Bronchial epithelial cell (primary cell): ENCODE data around the gene IFT81. TPM values are rescaled to one million over a fixed set of nuclear protein-coding genes. Genes with fewer than 3 reads are reported as not detected.

Experiments
- DNase-seq: peaks from one replicate; pipeline ENCODE4 v3.0.0-alpha.2; 2010; ENCODE audit warnings: low read depth
- FAIRE-seq: peaks from 2 replicates; lab custom pipeline; 2011; peaks lifted over from hg19 to GRCh38; lab: Jason Lieb, UNC
- H3K27me3 ChIP-seq: 2 replicates; pipeline ENCODE4 v1.5.1; 2011; ENCODE audit warnings: low read length; ENCODE audit not compliant: control insufficient read depth, insufficient read depth
- H3K36me3 ChIP-seq: 2 replicates; pipeline ENCODE4 v1.5.1; 2011; ENCODE audit warnings: low read length; ENCODE audit not compliant: control insufficient read depth, insufficient read depth
- H3K4me3 ChIP-seq: 2 replicates; pipeline ENCODE4 v1.5.1; 2011; ENCODE audit warnings: mild to moderate bottlenecking, low read depth, low read length, control low read depth
- total RNA-seq: library from RNA; depleted of rRNA; stranded (reverse); fragments of >200 nt; gene quantifications from 2 replicates; pipeline ENCODE4 v1.2.1, GENCODE V29; 2014
- TF ChIP-seq, protein P1 (sequence below): IDR thresholded peaks from 2 replicates; pipeline ENCODE4 v1.5.1; 2011; ENCODE audit warnings: mild to moderate bottlenecking, moderate library complexity, low read length, control low read depth, inconsistent platforms; ENCODE audit not compliant: insufficient read depth, severe bottlenecking

Gene IFT81
- total RNA-seq, 1 donor from 2014 or later = 5.8 TPM

GRCh38 chr12:110093631-110094311, 30.4 kb upstream of the IFT81 start:
- H3K4me3 ChIP-seq = no peak overlapping the region
- FAIRE-seq (no peak), DNase-seq (no peak)
- no peaks in the 10 kb centered on the region for H3K27me3 ChIP-seq
- TF ChIP-seq, protein P1, sequence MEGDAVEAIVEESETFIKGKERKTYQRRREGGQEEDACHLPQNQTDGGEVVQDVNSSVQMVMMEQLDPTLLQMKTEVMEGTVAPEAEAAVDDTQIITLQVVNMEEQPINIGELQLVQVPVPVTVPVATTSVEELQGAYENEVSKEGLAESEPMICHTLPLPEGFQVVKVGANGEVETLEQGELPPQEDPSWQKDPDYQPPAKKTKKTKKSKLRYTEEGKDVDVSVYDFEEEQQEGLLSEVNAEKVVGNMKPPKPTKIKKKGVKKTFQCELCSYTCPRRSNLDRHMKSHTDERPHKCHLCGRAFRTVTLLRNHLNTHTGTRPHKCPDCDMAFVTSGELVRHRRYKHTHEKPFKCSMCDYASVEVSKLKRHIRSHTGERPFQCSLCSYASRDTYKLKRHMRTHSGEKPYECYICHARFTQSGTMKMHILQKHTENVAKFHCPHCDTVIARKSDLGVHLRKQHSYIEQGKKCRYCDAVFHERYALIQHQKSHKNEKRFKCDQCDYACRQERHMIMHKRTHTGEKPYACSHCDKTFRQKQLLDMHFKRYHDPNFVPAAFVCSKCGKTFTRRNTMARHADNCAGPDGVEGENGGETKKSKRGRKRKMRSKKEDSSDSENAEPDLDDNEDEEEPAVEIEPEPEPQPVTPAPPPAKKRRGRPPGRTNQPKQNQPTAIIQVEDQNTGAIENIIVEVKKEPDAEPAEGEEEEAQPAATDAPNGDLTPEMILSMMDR = no peak
- no peaks in the 10 kb centered on the region for H3K36me3 ChIP-seq

GRCh38 chr12:110100315-110100970, 23.7 kb upstream of the IFT81 start:
- no peaks in the 10 kb centered on the region for H3K27me3 ChIP-seq
- no peaks in the 10 kb centered on the region for H3K36me3 ChIP-seq
- FAIRE-seq = no peak
- TF ChIP-seq, protein P1 = peak; percentile 77
- DNase-seq = peak; percentile 65
- H3K4me3 ChIP-seq = no peak overlapping the region

DNA sequence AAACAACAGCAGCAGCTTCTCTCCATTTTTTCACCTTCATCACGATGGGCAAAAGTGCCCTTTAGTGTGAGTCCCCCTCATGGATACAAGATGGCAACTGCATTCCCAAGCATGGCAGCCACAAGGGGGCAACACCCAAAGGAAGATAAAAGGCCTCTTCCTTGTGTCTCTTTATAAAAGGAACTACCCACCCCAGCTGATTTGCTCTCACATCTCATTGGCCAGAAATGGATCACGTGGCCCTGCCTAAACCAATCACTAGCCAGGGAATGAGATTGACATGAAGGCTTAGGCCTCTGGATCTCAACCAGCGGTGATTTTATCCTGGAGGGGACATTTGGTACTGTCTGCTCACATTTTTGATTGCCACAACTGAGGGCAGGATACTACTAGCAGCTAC, 21.9 kb upstream of the IFT81 start:
- TF ChIP-seq, protein P1 = peak; percentile 42
- DNase-seq (peak; percentile 67), FAIRE-seq (no peak)
- no peaks in the 10 kb centered on the region for H3K36me3 ChIP-seq
- no peak overlapping the region for H3K4me3 ChIP-seq
- no peaks in the 10 kb centered on the region for H3K27me3 ChIP-seq

- no peak overlapping the region for H3K4me3 ChIP-seq
- TF ChIP-seq, protein P1 = no peak
- no peaks in the 10 kb centered on the region for H3K27me3 ChIP-seq
- no peaks in the 10 kb centered on the region for H3K36me3 ChIP-seq
- DNase-seq (no peak), FAIRE-seq (no peak)
Measured at GRCh38 chr12:110104188-110105094, 19.7 kb upstream of the IFT81 start.

GRCh38 chr12:110105159-110105558, 19.0 kb upstream of the IFT81 start:
- TF ChIP-seq, protein P1 = no peak
- FAIRE-seq = no peak

More at GRCh38 chr12:110105159-110105558, 19.0 kb upstream of the IFT81 start:
- no peak for DNase-seq
- no peaks in the 10 kb centered on the region for H3K36me3 ChIP-seq
- no peaks in the 10 kb centered on the region for H3K27me3 ChIP-seq
- no peak overlapping the region for H3K4me3 ChIP-seq
